Loucy (cell line): ENCODE data around the gene JDP2.

Source experiments
- EZH2phosphoT487 ChIP-seq: fragments of 200-600 bp; IDR thresholded peaks from 2 replicates; pipeline ENCODE4 v1.6.1; 2018; ENCODE audit warnings: antibody characterized with exemption, mild to moderate bottlenecking, moderate library complexity, borderline replicate concordance
- TF ChIP-seq, protein P1 (sequence below): fragments of 200-600 bp; sonication (generic); conservative IDR thresholded peaks from 2 replicates; pipeline ENCODE4 v1.5.1; 2014; ENCODE audit warnings: mild to moderate bottlenecking, antibody characterized with exemption, low read length

GRCh38 chr14:75443203-75443969 lies 15.6 kb downstream of the JDP2 start:
- TF ChIP-seq, protein P1, sequence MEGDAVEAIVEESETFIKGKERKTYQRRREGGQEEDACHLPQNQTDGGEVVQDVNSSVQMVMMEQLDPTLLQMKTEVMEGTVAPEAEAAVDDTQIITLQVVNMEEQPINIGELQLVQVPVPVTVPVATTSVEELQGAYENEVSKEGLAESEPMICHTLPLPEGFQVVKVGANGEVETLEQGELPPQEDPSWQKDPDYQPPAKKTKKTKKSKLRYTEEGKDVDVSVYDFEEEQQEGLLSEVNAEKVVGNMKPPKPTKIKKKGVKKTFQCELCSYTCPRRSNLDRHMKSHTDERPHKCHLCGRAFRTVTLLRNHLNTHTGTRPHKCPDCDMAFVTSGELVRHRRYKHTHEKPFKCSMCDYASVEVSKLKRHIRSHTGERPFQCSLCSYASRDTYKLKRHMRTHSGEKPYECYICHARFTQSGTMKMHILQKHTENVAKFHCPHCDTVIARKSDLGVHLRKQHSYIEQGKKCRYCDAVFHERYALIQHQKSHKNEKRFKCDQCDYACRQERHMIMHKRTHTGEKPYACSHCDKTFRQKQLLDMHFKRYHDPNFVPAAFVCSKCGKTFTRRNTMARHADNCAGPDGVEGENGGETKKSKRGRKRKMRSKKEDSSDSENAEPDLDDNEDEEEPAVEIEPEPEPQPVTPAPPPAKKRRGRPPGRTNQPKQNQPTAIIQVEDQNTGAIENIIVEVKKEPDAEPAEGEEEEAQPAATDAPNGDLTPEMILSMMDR, result no peak
- TF ChIP-seq EZH2phosphoT487, result no peak
